PC-3 (cell line): ENCODE measurements around the gene ADORA2A. TPM values are rescaled to one million over a fixed set of nuclear protein-coding genes. Genes with fewer than 3 reads are reported as not detected.

Experiments used
- ATAC-seq: fragments of 200-7000 bp; cut with Tn5 transposase; 2 replicates; pipeline ENCODE4 v1.9.1; 2020; ENCODE audit warnings: mild to moderate bottlenecking, moderate library complexity
- BruUV-seq: library from RNA; stranded (reverse); fragments of 400-500 nt; replicated peaks from 2 replicates; lab custom pipeline; 2021; lab: Mats Ljungman, UMichigan
- CTCF ChIA-PET: fragments of 300-600 bp; sonication (Branson Sonifier 250); formaldehyde crosslinking; loops from one replicate; lab custom pipeline; 2022; ENCODE audit warnings: antibody characterized with exemption; lab: Charles Lee
- POLR2A ChIA-PET: fragments of 300-600 bp; sonication (Branson Sonifier 250); formaldehyde crosslinking; loops from one replicate; lab custom pipeline; 2022; ENCODE audit warnings: antibody characterized with exemption; ENCODE audit not compliant: unreplicated experiment; lab: Charles Lee
- DNase-seq: peaks from one replicate; pipeline ENCODE4 v3.0.0-alpha.2; 2015
- H2AFZ ChIP-seq: fragments of 300-600 bp; sonication (generic); 2 replicates; pipeline ENCODE4 v1.6.0; 2016; ENCODE audit warnings: antibody characterized with exemption, low read length
- H3F3A ChIP-seq: fragments of 300-600 bp; sonication (generic); one replicate; pipeline ENCODE4 v1.6.0; 2017; ENCODE audit warnings: antibody characterized with exemption, low read length, control low read depth, mild to moderate bottlenecking; ENCODE audit not compliant: unreplicated experiment
- H3K27ac ChIP-seq: fragments of 300-600 bp; sonication (generic); 2 replicates; pipeline ENCODE4 v1.5.1; 2016; ENCODE audit warnings: mild to moderate bottlenecking, low read length
- H3K27me3 ChIP-seq: fragments of 300-600 bp; sonication (generic); 2 replicates; pipeline ENCODE4 v1.6.1; 2016; ENCODE audit warnings: low read length, mixed read lengths
- H3K36me3 ChIP-seq: fragments of 300-600 bp; sonication (generic); 2 replicates; pipeline ENCODE4 v1.6.1; 2016; ENCODE audit warnings: low read depth, mixed run types, low read length, mixed read lengths
- H3K4me1 ChIP-seq: fragments of 300-600 bp; sonication (generic); 2 replicates; pipeline ENCODE4 v1.5.1; 2016; ENCODE audit warnings: low read length; ENCODE audit not compliant: insufficient read depth
- H3K4me2 ChIP-seq: fragments of 300-600 bp; sonication (generic); 2 replicates; pipeline ENCODE4 v1.6.0; 2016; ENCODE audit warnings: low read length
- H3K4me3 ChIP-seq: fragments of 300-600 bp; sonication (generic); 2 replicates; pipeline ENCODE4 v1.5.1; 2016; ENCODE audit warnings: mild to moderate bottlenecking, low read length, mixed read lengths
- H3K79me2 ChIP-seq: fragments of 300-600 bp; sonication (generic); 2 replicates; pipeline ENCODE4 v1.6.1; 2017; ENCODE audit warnings: low read length, mixed read lengths
- H3K9ac ChIP-seq: fragments of 300-600 bp; sonication (generic); 2 replicates; pipeline ENCODE4 v1.6.0; 2016; ENCODE audit warnings: mild to moderate bottlenecking, low read length
- H3K9me2 ChIP-seq: fragments of 300-600 bp; sonication (generic); replicated peaks from 2 replicates; pipeline ENCODE4 v1.6.1; 2016; ENCODE audit warnings: mixed run types, low read length, mixed read lengths
- H3K9me3 ChIP-seq: fragments of 300-600 bp; sonication (generic); 2 replicates; pipeline ENCODE4 v1.6.1; 2016; ENCODE audit warnings: low read length, mixed read lengths
- H4K20me1 ChIP-seq: fragments of 300-600 bp; sonication (generic); 2 replicates; pipeline ENCODE4 v1.6.1; 2016; ENCODE audit warnings: low read length, mixed read lengths
- CTCF ChIP-seq: fragments of 300-600 bp; sonication (generic); conservative IDR thresholded peaks from 2 replicates; pipeline ENCODE4 v1.5.1; 2017; ENCODE audit warnings: antibody characterized with exemption, low read depth, mild to moderate bottlenecking, low read length
- EZH2 ChIP-seq: fragments of 300-600 bp; sonication (generic); IDR thresholded peaks from one replicate; pipeline ENCODE4 v1.6.1; 2017; ENCODE audit warnings: antibody characterized with exemption, mild to moderate bottlenecking, low read length; ENCODE audit not compliant: unreplicated experiment
- EZH2phosphoT487 ChIP-seq: fragments of 300-600 bp; sonication (generic); IDR thresholded peaks from 2 replicates; pipeline ENCODE4 v1.6.1; 2018; ENCODE audit warnings: mild to moderate bottlenecking, antibody characterized with exemption, low read length, borderline replicate concordance
- intact Hi-C: fragments of 100-400 bp; cut with micrococcal nuclease; formaldehyde crosslinking; loops from 2 replicates; pipeline ENCODE4 v1.9.0; 2023
- total RNA-seq: library from RNA; depleted of rRNA; stranded (reverse); fragments of >200 nt; gene quantifications from 2 replicates; pipeline ENCODE4 v1.2.3, GENCODE V29; 2014

Gene ADORA2A
- total RNA-seq, 1 experiment from 2014 or later = 1.7 TPM

GRCh38 chr22:24404561-24405275 is 22.7 kb upstream of the ADORA2A start:
- H3K9ac ChIP-seq = no peak overlapping the region
- H3F3A ChIP-seq = no peaks in the 10 kb centered on the region
- POLR2A ChIA-PET = no interaction called here
- no peak for ATAC-seq
- H3K36me3 ChIP-seq = no peaks in the 10 kb centered on the region; the same call in none of the 2 replicates
- no TSS peak for BruUV-seq
- H3K4me3 ChIP-seq = no peak overlapping the region
- TF ChIP-seq EZH2 (no peak), CTCF (no peak), EZH2phosphoT487 (no peak)
- H4K20me1 ChIP-seq = peaks cover 7% of the 10 kb centered on the region; the same call in 1 of the 2 replicates
- no peaks in the 10 kb centered on the region for H3K9me2 ChIP-seq
- H3K27ac ChIP-seq = no peak overlapping the region
- no peak overlapping the region for H3K4me2 ChIP-seq
- CTCF ChIA-PET = no interaction called here
- H3K79me2 ChIP-seq = no peaks in the 10 kb centered on the region
- no peak overlapping the region for H2AFZ ChIP-seq
- no peak for DNase-seq
- intact Hi-C loops = loop anchor here (10.0 kb wide), 1 partner anchor 70 kb away; no protein-coding TSS in a partner anchor
- H3K4me1 ChIP-seq = peaks cover 15% of the 10 kb centered on the region
- no peaks in the 10 kb centered on the region for H3K27me3 ChIP-seq
- H3K9me3 ChIP-seq = no peaks in the 10 kb centered on the region

- H3K4me2 ChIP-seq = no peak overlapping the region
- ChIA-PET CTCF (no interaction called here), POLR2A (no interaction called here)
- no peak overlapping the region for H3K4me3 ChIP-seq
- no TSS peak for BruUV-seq
- no peaks in the 10 kb centered on the region for H3F3A ChIP-seq
- DNase-seq (no peak), ATAC-seq (no peak)
- no peak overlapping the region for H2AFZ ChIP-seq
- H3K9ac ChIP-seq = no peak overlapping the region
- peaks cover 7% of the 10 kb centered on the region; the same call in 1 of the 2 replicates for H4K20me1 ChIP-seq
- intact Hi-C loops = loop anchor here (10.0 kb wide), 1 partner anchor 71 kb away; no protein-coding TSS in a partner anchor
- no peaks in the 10 kb centered on the region; the same call in none of the 2 replicates for H3K36me3 ChIP-seq
- H3K79me2 ChIP-seq = no peaks in the 10 kb centered on the region
- H3K9me3 ChIP-seq = no peaks in the 10 kb centered on the region
- TF ChIP-seq EZH2phosphoT487 (no peak), CTCF (no peak), EZH2 (no peak)
- no peaks in the 10 kb centered on the region for H3K27me3 ChIP-seq
- no peak overlapping the region for H3K27ac ChIP-seq
- no peaks in the 10 kb centered on the region for H3K9me2 ChIP-seq
- peaks cover 15% of the 10 kb centered on the region for H3K4me1 ChIP-seq
Observed at GRCh38 chr22:24405631-24406321, 21.6 kb upstream of the ADORA2A start.
